ENCODE data around the gene PTPRD.

GRCh38 chr9:8653111-8653510, 1959.7 kb downstream of the PTPRD start:
- TF ChIP-seq FOXP2 (optimal IDR thresholded peaks at IDR 0.05; ENCODE audit: borderline replicate concordance, extremely low read depth, extremely low read length, insufficient read depth), result no peak
- TF ChIP-seq, protein P1, sequence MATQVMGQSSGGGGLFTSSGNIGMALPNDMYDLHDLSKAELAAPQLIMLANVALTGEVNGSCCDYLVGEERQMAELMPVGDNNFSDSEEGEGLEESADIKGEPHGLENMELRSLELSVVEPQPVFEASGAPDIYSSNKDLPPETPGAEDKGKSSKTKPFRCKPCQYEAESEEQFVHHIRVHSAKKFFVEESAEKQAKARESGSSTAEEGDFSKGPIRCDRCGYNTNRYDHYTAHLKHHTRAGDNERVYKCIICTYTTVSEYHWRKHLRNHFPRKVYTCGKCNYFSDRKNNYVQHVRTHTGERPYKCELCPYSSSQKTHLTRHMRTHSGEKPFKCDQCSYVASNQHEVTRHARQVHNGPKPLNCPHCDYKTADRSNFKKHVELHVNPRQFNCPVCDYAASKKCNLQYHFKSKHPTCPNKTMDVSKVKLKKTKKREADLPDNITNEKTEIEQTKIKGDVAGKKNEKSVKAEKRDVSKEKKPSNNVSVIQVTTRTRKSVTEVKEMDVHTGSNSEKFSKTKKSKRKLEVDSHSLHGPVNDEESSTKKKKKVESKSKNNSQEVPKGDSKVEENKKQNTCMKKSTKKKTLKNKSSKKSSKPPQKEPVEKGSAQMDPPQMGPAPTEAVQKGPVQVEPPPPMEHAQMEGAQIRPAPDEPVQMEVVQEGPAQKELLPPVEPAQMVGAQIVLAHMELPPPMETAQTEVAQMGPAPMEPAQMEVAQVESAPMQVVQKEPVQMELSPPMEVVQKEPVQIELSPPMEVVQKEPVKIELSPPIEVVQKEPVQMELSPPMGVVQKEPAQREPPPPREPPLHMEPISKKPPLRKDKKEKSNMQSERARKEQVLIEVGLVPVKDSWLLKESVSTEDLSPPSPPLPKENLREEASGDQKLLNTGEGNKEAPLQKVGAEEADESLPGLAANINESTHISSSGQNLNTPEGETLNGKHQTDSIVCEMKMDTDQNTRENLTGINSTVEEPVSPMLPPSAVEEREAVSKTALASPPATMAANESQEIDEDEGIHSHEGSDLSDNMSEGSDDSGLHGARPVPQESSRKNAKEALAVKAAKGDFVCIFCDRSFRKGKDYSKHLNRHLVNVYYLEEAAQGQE (IDR thresholded peaks at IDR 0.05; ENCODE audit: insufficient read depth in 1 of 2, low read depth in 2 of 2, low read length in 2 of 2), result no peak
- TF ChIP-seq POLR2AphosphoS5 (IDR thresholded peaks at IDR 0.05; ENCODE audit: low read depth, low read length), result no peak

All from PFSK-1 (cell line).